HepG2 (cell line): ENCODE results near the gene DOC2A. TPM values are rescaled to one million over a fixed set of nuclear protein-coding genes. Genes with fewer than 3 reads are reported as not detected.

Experiments used
- CC2D1A ChIP-seq: sonication (generic); formaldehyde crosslinking; IDR thresholded peaks from 2 replicates; pipeline ENCODE4 v1.8.1; 2023; ENCODE audit warnings: mild to moderate bottlenecking, missing genetic modification reagents
- FIP1L1 ChIP-seq: fragments of 200-400 bp; formaldehyde crosslinking; IDR thresholded peaks from 2 replicates; pipeline ENCODE4 v1.6.1; 2018; ENCODE audit warnings: low read depth, mild to moderate bottlenecking, low read length, moderate library complexity, borderline replicate concordance; ENCODE audit not compliant: insufficient read depth
- KMT2B ChIP-seq: IDR thresholded peaks from 2 replicates; pipeline ENCODE4 v1.6.1; 2016; ENCODE audit warnings: missing genetic modification reagents, missing compliant biosample characterization
- NRL ChIP-seq: sonication (generic); formaldehyde crosslinking; IDR thresholded peaks from 2 replicates; pipeline ENCODE4 v1.5.0; 2020; ENCODE audit warnings: missing genetic modification reagents, mild to moderate bottlenecking, moderate library complexity, borderline replicate concordance
- PRMT3 ChIP-seq: sonication (generic); formaldehyde crosslinking; IDR thresholded peaks from 2 replicates; pipeline ENCODE4 v1.8.1; 2022; ENCODE audit warnings: low read depth, mild to moderate bottlenecking, moderate library complexity, missing genetic modification reagents, borderline replicate concordance
- RNF219 ChIP-seq: sonication (generic); formaldehyde crosslinking; IDR thresholded peaks from 2 replicates; pipeline ENCODE4 v1.5.0; 2020; ENCODE audit warnings: mild to moderate bottlenecking, missing genetic modification reagents
- RXRA ChIP-seq: sonication (generic); formaldehyde crosslinking; IDR thresholded peaks from 2 replicates; pipeline ENCODE4 v1.5.1; 2020; ENCODE audit warnings: missing genetic modification reagents
- TARDBP ChIP-seq: sonication (generic); formaldehyde crosslinking; IDR thresholded peaks from 2 replicates; pipeline ENCODE4 v1.8.0; 2022; ENCODE audit warnings: mild to moderate bottlenecking, missing genetic modification reagents
- TCF12 ChIP-seq, 2 experiments: fragments of 450-650 bp in 1 of 2; sonication (generic) in 1 of 2; formaldehyde crosslinking in 1 of 2; IDR thresholded peaks; 2 replicates each; pipeline versions ENCODE4 v1.6.1 to v1.8.0; 2017 to 2022; ENCODE audit warnings: antibody characterized with exemption in 1 of 2, mild to moderate bottlenecking in 1 of 2, missing genetic modification reagents in 1 of 2, moderate library complexity in 1 of 2
- ZBTB8A ChIP-seq: sonication (generic); formaldehyde crosslinking; IDR thresholded peaks from 2 replicates; pipeline ENCODE4 v1.4.0; 2020; ENCODE audit warnings: mild to moderate bottlenecking, low read depth, missing genetic modification reagents, borderline replicate concordance
- ZNF263 ChIP-seq: sonication (generic); formaldehyde crosslinking; IDR thresholded peaks from 2 replicates; pipeline ENCODE4 v1.4.0; 2020; ENCODE audit warnings: missing genetic modification reagents
- ZNF441 ChIP-seq: sonication (generic); formaldehyde crosslinking; IDR thresholded peaks from 2 replicates; pipeline ENCODE4 v1.7.0; 2021; ENCODE audit warnings: missing genetic modification reagents, borderline replicate concordance
- ZNF510 ChIP-seq: sonication (generic); formaldehyde crosslinking; IDR thresholded peaks from 2 replicates; pipeline ENCODE4 v1.4.0; 2020; ENCODE audit warnings: low read depth, mild to moderate bottlenecking, missing genetic modification reagents
- ZNF577 ChIP-seq: sonication (generic); formaldehyde crosslinking; IDR thresholded peaks from 2 replicates; pipeline ENCODE4 v1.4.0; 2020; ENCODE audit warnings: mild to moderate bottlenecking, low read depth, missing genetic modification reagents, borderline replicate concordance
- ZNF589 ChIP-seq: sonication (generic); formaldehyde crosslinking; conservative IDR thresholded peaks from 2 replicates; pipeline ENCODE4 v1.8.0; 2022; ENCODE audit warnings: mild to moderate bottlenecking, moderate library complexity, missing genetic modification reagents
- ZUFSP ChIP-seq: sonication (generic); formaldehyde crosslinking; IDR thresholded peaks from 2 replicates; pipeline ENCODE4 v1.9.0; 2021; ENCODE audit warnings: missing genetic modification reagents, mild to moderate bottlenecking, borderline replicate concordance
- polyA plus RNA-seq, 8 experiments: library from polyadenylated mRNA; depleted of rRNA in 3 of 8; stranded (reverse) in 7 of 8; unstranded in 1 of 8; fragments of >200 nt; fragmentation: Illumina TruSeq in 4 of 8; extraction: Trizol in 4 of 8; gene quantifications; 2 replicates each; pipeline versions ENCODE4 v1.2.1 to v1.2.3, GENCODE V29; 2011 to 2016; ENCODE audit warnings: low read depth in 4 of 8, missing spikeins in 1 of 8, mixed read lengths in 1 of 8; ENCODE audit not compliant: insufficient read depth in 1 of 8
- total RNA-seq, 5 experiments: library from RNA; depleted of rRNA; stranded (reverse); fragments of >200 nt; fragmentation: Illumina TruSeq; extraction: Trizol; gene quantifications; 2 replicates each; pipeline ENCODE4 v1.2.3, GENCODE V29; 2016; ENCODE audit warnings: low read depth in 1 of 5
- TF ChIP-seq, protein P1 (sequence below): sonication (generic); formaldehyde crosslinking; IDR thresholded peaks from 2 replicates; pipeline ENCODE4 v1.9.0; 2022; ENCODE audit warnings: low read depth, missing genetic modification reagents
- TF ChIP-seq, protein P2 (sequence below): sonication (generic); formaldehyde crosslinking; IDR thresholded peaks from 2 replicates; pipeline ENCODE4 v1.5.0; 2020; ENCODE audit warnings: mild to moderate bottlenecking, missing genetic modification reagents, moderate library complexity
- TF ChIP-seq, protein P3 (sequence below): sonication (generic); formaldehyde crosslinking; IDR thresholded peaks from 2 replicates; pipeline ENCODE4 v1.8.0; 2022; ENCODE audit warnings: missing genetic modification reagents, mild to moderate bottlenecking, borderline replicate concordance

Gene DOC2A
- total and polyA plus RNA-seq, 2 of the 13 experiments (the other 11 are each of a cell fraction or from before 2014, with no cell fraction given) = 0.15 to 0.55 TPM

- TF ChIP-seq ZNF510 (CRISPR knock-in tag) (peak; percentile 94; the same call in 1 of the 2 replicates), TCF12 (IDR thresholded peaks at IDR 0.05) (no peak), TCF12 (CRISPR knock-in tag; IDR thresholded peaks at IDR 0.05) (no peak; the same call in 1 of the 2 replicates), CC2D1A (peak; percentile 75; the same call in 1 of the 2 replicates), PRMT3 (0 out of 2 replicates have a peak, but pooled peaks have one; percentile 72), ZNF577 (CRISPR knock-in tag) (no peak), RNF219 (CRISPR knock-in tag) (peak; percentile 66; the same call in 1 of the 2 replicates), ZNF589 (peak; percentile 97), ZNF441 (CRISPR knock-in tag) (peak; percentile 65; the same call in 1 of the 2 replicates), ZUFSP (no peak), ZNF263 (peak; percentile 78), FIP1L1 (0 out of 2 replicates have a peak, but pooled peaks have one; percentile 31), ZBTB8A (CRISPR knock-in tag) (no peak), NRL (CRISPR knock-in tag) (peak; percentile 94), KMT2B (CRISPR knock-in tag) (peak; percentile 92), RXRA (peak; percentile 90), TARDBP (CRISPR knock-in tag) (peak; percentile 93)
- TF ChIP-seq, protein P1, sequence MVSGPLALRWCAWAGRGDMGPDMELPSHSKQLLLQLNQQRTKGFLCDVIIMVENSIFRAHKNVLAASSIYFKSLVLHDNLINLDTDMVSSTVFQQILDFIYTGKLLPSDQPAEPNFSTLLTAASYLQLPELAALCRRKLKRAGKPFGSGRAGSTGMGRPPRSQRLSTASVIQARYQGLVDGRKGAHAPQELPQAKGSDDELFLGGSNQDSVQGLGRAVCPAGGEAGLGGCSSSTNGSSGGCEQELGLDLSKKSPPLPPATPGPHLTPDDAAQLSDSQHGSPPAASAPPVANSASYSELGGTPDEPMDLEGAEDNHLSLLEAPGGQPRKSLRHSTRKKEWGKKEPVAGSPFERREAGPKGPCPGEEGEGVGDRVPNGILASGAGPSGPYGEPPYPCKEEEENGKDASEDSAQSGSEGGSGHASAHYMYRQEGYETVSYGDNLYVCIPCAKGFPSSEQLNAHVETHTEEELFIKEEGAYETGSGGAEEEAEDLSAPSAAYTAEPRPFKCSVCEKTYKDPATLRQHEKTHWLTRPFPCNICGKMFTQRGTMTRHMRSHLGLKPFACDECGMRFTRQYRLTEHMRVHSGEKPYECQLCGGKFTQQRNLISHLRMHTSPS (CRISPR knock-in tag) = no peak
- TF ChIP-seq, protein P2, sequence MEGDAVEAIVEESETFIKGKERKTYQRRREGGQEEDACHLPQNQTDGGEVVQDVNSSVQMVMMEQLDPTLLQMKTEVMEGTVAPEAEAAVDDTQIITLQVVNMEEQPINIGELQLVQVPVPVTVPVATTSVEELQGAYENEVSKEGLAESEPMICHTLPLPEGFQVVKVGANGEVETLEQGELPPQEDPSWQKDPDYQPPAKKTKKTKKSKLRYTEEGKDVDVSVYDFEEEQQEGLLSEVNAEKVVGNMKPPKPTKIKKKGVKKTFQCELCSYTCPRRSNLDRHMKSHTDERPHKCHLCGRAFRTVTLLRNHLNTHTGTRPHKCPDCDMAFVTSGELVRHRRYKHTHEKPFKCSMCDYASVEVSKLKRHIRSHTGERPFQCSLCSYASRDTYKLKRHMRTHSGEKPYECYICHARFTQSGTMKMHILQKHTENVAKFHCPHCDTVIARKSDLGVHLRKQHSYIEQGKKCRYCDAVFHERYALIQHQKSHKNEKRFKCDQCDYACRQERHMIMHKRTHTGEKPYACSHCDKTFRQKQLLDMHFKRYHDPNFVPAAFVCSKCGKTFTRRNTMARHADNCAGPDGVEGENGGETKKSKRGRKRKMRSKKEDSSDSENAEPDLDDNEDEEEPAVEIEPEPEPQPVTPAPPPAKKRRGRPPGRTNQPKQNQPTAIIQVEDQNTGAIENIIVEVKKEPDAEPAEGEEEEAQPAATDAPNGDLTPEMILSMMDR = no peak; the same call in 1 of the 2 replicates
- TF ChIP-seq, protein P3, sequence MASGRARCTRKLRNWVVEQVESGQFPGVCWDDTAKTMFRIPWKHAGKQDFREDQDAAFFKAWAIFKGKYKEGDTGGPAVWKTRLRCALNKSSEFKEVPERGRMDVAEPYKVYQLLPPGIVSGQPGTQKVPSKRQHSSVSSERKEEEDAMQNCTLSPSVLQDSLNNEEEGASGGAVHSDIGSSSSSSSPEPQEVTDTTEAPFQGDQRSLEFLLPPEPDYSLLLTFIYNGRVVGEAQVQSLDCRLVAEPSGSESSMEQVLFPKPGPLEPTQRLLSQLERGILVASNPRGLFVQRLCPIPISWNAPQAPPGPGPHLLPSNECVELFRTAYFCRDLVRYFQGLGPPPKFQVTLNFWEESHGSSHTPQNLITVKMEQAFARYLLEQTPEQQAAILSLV (CRISPR knock-in tag) = peak; percentile 98; the same call in 1 of the 2 replicates
Measured at GRCh38 chr16:30052671-30053372, 42.0 kb upstream of the DOC2A start (continued).
